GM23248 (cell line): ENCODE measurements around the gene KLKB1.

Experiments
- EZH2 ChIP-seq: fragments of 200-600 bp; sonication (generic); IDR thresholded peaks from 2 replicates; pipeline ENCODE4 v1.6.1; 2018; ENCODE audit warnings: antibody characterized with exemption, mild to moderate bottlenecking; ENCODE audit not compliant: insufficient read depth, poor library complexity, severe bottlenecking
- EZH2phosphoT487 ChIP-seq: fragments of 200-600 bp; sonication (generic); IDR thresholded peaks from 2 replicates; pipeline ENCODE4 v1.6.1; 2018; ENCODE audit warnings: antibody characterized with exemption, moderate library complexity, mild to moderate bottlenecking, low read depth; ENCODE audit not compliant: insufficient read depth

- TF ChIP-seq EZH2phosphoT487: no peak
- no peak for TF ChIP-seq EZH2
Observed at GRCh38 chr4:186241616-186242015, 14.3 kb downstream of the KLKB1 start.
